ENCODE results near the gene C2orf72. TPM values are rescaled to one million over a fixed set of nuclear protein-coding genes. Genes with fewer than 3 reads are reported as not detected.

Gene C2orf72
- total and polyA plus RNA-seq, 2 of the 13 experiments (the other 11 are each of a cell fraction or from before 2014, with no cell fraction given) = 147 to 203 TPM

DNA sequence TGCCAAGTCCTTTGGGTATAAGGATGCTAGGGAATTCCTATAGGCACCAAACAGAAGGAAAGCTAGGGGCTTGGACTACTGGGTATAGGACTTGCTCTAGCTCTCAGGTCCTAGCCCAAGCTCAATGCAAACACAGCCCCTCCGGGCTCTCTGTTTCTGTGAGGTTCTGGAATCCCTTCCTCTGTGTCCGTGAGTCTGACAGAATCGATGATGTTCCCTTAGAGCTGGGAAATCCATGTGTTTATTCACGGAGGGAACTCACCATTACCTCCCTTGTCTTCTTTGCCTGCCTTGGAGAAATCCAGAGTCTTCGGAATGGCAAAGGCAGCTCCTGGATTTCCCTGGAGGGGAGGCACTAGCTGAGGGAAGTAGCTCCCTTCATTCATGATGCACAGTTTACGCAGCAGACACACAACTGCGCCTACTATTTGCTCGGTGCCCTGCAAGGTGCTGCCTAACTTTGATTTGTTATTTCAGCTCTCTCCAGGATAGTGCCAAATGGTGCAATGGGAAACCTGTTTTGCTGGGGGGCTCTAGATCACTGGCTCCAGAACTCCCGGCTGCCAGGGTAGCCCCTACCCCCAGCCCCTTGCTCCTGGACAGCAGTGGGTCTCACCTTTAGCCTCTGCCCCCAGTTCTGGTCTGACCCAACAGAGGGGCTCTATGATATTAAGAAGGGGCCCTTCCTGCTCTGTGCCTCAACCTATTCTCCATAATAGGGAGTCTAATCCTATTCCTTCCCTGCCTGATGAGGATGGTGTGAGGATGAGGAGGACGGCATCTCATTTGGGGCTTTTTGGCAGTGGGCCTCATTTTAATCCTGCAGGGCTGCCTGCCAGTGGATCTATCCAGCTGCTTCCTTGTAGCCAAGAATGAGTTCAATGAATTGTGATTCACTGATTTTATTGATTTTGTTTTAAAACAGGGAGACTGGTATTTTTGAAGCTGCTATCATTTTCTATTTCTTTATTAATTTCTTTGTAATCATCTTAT, 10.9 kb downstream of the C2orf72 start (continued):
- TF ChIP-seq MYC (CRISPR knock-in tag; IDR thresholded peaks at IDR 0.05; ENCODE audit: borderline replicate concordance) (0 out of 2 replicates have a peak, but pooled peaks have one; percentile 7), ZNF24 (IDR thresholded peaks at IDR 0.05) (no peak), PCBP2 (optimal IDR thresholded peaks at IDR 0.05; ENCODE audit: low read depth, low read length, poor library complexity, severe bottlenecking) (no peak), USF2 (IDR thresholded peaks at IDR 0.05; ENCODE audit: low read depth, low read length) (no peak), USF2 (CRISPR knock-in tag; IDR thresholded peaks at IDR 0.05; ENCODE audit: borderline replicate concordance) (no peak), MBNL3 (CRISPR knock-in tag; conservative IDR thresholded peaks at IDR 0.05) (no peak), HDAC2 (CRISPR knock-in tag; IDR thresholded peaks at IDR 0.05) (no peak; the same call in 1 of the 2 replicates), ZNF550 (CRISPR knock-in tag; IDR thresholded peaks at IDR 0.05; ENCODE audit: borderline replicate concordance) (no peak), ZNF639 (CRISPR knock-in tag; conservative IDR thresholded peaks at IDR 0.05) (no peak), ZFP41 (CRISPR knock-in tag; IDR thresholded peaks at IDR 0.05; ENCODE audit: borderline replicate concordance) (0 out of 2 replicates have a peak, but pooled peaks have one; percentile 11), PAX8 (CRISPR knock-in tag; IDR thresholded peaks at IDR 0.05; ENCODE audit: borderline replicate concordance) (no peak), AHDC1 (CRISPR knock-in tag; IDR thresholded peaks at IDR 0.05; ENCODE audit: borderline replicate concordance) (no peak), SNRNP70 (IDR thresholded peaks at IDR 0.05; ENCODE audit: low read depth, low read length) (no peak)
- TF ChIP-seq, protein P1, sequence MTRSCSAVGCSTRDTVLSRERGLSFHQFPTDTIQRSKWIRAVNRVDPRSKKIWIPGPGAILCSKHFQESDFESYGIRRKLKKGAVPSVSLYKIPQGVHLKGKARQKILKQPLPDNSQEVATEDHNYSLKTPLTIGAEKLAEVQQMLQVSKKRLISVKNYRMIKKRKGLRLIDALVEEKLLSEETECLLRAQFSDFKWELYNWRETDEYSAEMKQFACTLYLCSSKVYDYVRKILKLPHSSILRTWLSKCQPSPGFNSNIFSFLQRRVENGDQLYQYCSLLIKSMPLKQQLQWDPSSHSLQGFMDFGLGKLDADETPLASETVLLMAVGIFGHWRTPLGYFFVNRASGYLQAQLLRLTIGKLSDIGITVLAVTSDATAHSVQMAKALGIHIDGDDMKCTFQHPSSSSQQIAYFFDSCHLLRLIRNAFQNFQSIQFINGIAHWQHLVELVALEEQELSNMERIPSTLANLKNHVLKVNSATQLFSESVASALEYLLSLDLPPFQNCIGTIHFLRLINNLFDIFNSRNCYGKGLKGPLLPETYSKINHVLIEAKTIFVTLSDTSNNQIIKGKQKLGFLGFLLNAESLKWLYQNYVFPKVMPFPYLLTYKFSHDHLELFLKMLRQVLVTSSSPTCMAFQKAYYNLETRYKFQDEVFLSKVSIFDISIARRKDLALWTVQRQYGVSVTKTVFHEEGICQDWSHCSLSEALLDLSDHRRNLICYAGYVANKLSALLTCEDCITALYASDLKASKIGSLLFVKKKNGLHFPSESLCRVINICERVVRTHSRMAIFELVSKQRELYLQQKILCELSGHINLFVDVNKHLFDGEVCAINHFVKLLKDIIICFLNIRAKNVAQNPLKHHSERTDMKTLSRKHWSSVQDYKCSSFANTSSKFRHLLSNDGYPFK (CRISPR knock-in tag; IDR thresholded peaks at IDR 0.05; ENCODE audit: borderline replicate concordance) = no peak

All from HepG2 (cell line).